Panc1 (cell line): ENCODE measurements around the gene SLC30A7.

ENCODE experiments used
- POLR2AphosphoS5 ChIP-seq: IDR thresholded peaks from 2 replicates; pipeline ENCODE4 v1.6.1; 2012; ENCODE audit warnings: mild to moderate bottlenecking, low read depth, low read length, moderate library complexity
- TF ChIP-seq, protein P1 (sequence below): fragments of 450-650 bp; IDR thresholded peaks from 2 replicates; pipeline ENCODE4 v1.5.1; 2017; ENCODE audit warnings: mild to moderate bottlenecking

DNA sequence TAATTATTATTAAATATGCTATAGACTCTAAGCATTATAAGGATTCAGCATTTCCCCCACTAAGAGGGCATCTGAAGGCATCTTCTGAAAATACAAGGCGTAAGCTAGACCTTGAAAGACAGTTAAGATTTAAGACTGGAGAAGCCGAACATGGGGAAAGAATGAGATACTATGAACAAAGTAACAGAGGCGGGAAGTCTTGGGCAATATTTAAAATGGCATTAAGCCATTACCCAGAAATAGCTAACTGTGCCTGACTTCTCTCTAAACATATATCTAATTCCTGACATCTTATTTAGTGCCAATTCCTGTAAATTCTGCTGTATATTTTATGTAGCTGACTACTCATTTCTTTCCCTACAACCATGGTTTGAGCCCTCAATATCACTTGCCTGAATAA, 108.8 kb downstream of the SLC30A7 start:
- TF ChIP-seq, protein P1, sequence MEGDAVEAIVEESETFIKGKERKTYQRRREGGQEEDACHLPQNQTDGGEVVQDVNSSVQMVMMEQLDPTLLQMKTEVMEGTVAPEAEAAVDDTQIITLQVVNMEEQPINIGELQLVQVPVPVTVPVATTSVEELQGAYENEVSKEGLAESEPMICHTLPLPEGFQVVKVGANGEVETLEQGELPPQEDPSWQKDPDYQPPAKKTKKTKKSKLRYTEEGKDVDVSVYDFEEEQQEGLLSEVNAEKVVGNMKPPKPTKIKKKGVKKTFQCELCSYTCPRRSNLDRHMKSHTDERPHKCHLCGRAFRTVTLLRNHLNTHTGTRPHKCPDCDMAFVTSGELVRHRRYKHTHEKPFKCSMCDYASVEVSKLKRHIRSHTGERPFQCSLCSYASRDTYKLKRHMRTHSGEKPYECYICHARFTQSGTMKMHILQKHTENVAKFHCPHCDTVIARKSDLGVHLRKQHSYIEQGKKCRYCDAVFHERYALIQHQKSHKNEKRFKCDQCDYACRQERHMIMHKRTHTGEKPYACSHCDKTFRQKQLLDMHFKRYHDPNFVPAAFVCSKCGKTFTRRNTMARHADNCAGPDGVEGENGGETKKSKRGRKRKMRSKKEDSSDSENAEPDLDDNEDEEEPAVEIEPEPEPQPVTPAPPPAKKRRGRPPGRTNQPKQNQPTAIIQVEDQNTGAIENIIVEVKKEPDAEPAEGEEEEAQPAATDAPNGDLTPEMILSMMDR: no peak
- no peak for TF ChIP-seq POLR2AphosphoS5
